Measurements from ENCODE around the gene HEY2. TPM values are rescaled to one million over a fixed set of nuclear protein-coding genes. Genes with fewer than 3 reads are reported as not detected.

The HEY2 gene
- total RNA-seq, 4 donors from 2014 or later: 1.7 to 3.1 (median 2.3) TPM

DNA sequence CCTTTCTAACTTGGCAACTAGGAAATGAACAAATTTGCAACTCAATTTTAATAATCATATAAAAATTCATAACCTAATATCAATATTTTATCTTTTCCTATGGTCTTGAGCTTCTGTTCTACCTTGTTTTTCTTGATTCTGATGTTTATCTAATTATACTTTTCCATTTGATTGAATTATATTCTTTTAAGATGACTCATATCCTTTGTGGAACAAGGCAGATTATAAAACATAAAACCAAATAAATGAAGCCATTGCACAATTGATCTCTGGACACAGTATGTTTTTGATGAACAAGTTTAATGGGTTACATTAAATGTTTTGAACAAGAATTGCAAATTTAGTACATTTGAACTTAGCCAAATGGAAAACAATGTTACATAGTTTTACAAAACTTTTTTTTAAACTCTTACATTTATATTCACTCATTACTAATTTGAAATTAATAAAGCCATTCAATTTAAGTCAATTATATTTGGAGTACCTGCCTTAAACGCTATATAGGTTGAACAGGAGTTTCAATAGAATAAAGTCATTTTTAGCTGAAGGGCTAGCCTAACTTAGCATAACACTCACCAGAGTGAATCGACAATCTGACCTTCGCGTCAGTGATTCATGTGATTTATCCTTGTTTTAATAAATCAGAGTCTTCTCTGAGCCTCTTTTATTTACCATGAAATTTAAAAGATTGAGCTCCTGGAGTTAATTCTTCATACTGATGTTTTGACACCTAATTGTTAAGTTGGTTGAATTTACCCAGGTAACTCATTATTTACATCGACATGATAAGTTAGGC lies 45.1 kb downstream of the HEY2 start:
- no peaks in the 10 kb centered on the region for H3K9me3 ChIP-seq
- H3K4me1 ChIP-seq: peaks cover 6 to 42% (median 28%) of the 10 kb centered on the region in 4 donors
- peak overlapping the region in 2 of 4 donors; percentile 3 to 96 for H3K27ac ChIP-seq (replicated peaks in 1 of 4)
- peaks cover 0 to 5% (median 0%) of the 10 kb centered on the region in 4 donors for H3K36me3 ChIP-seq
- 91% methylated on average over 5 of the region's 5 CpGs for WGBS
- H3K27me3 ChIP-seq: no peaks in the 10 kb centered on the region
- H3K4me3 ChIP-seq: peak overlapping the region in 1 of 4 donors; percentile 13
- no peak for TF ChIP-seq POLR2A (IDR thresholded peaks at IDR 0.05; ENCODE audit: low read depth)
- TF ChIP-seq, protein P1, sequence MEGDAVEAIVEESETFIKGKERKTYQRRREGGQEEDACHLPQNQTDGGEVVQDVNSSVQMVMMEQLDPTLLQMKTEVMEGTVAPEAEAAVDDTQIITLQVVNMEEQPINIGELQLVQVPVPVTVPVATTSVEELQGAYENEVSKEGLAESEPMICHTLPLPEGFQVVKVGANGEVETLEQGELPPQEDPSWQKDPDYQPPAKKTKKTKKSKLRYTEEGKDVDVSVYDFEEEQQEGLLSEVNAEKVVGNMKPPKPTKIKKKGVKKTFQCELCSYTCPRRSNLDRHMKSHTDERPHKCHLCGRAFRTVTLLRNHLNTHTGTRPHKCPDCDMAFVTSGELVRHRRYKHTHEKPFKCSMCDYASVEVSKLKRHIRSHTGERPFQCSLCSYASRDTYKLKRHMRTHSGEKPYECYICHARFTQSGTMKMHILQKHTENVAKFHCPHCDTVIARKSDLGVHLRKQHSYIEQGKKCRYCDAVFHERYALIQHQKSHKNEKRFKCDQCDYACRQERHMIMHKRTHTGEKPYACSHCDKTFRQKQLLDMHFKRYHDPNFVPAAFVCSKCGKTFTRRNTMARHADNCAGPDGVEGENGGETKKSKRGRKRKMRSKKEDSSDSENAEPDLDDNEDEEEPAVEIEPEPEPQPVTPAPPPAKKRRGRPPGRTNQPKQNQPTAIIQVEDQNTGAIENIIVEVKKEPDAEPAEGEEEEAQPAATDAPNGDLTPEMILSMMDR (IDR thresholded peaks at IDR 0.05): no peak
- no peak for TF ChIP-seq POLR2AphosphoS5 (IDR thresholded peaks at IDR 0.05)
- no peak for TF ChIP-seq EP300 (IDR thresholded peaks at IDR 0.05)
- intact Hi-C loops (cut with DNase I): no loop called here
- DNase-seq (ENCODE audit: extremely low spot score): no peak

DNA sequence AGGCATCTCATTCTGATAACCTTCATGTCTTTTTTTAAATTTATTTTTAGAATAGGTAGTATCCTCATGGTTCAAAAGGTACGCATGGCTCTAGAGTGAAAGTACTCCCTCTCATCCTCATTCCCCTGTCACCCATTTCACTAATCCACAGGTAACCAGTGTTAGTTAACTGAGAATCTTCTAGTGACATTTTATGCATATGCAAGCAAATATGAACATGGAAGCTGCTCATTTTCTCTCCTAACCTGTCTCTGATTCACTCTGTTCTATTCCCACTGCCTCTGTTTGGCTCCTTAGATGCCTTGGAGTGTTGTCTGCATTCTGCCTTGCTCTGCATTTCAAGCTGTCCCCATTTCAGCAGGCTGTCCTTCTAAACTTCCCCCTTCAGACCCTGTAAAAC lies 45.9 kb downstream of the HEY2 start:
- Histone ChIP-seq H3K4me1 (peaks cover 0 to 35% (median 21%) of the 10 kb centered on the region in 4 donors), H3K36me3 (peaks cover 0 to 5% (median 0%) of the 10 kb centered on the region in 4 donors), H3K9me3 (no peaks in the 10 kb centered on the region), H3K4me3 (no peak overlapping the region), H3K27me3 (no peaks in the 10 kb centered on the region), H3K27ac (replicated peaks in 1 of 4) (no peak overlapping the region)
- TF ChIP-seq EP300 (IDR thresholded peaks at IDR 0.05) (no peak), POLR2AphosphoS5 (IDR thresholded peaks at IDR 0.05) (no peak), POLR2A (IDR thresholded peaks at IDR 0.05; ENCODE audit: low read depth) (no peak)
- TF ChIP-seq, protein P1 (IDR thresholded peaks at IDR 0.05): no peak
- 100% methylated on average over 1 of the region's 1 CpG for WGBS
- DNase-seq (ENCODE audit: extremely low spot score): no peak
- intact Hi-C loops (cut with DNase I): no loop called here

- H3K27ac ChIP-seq (replicated peaks in 1 of 4): no peak overlapping the region
- intact Hi-C loops (cut with DNase I): no loop called here
- no peaks in the 10 kb centered on the region for H3K27me3 ChIP-seq
- no peak overlapping the region for H3K4me3 ChIP-seq
- TF ChIP-seq POLR2AphosphoS5 (IDR thresholded peaks at IDR 0.05) (no peak), POLR2A (IDR thresholded peaks at IDR 0.05; ENCODE audit: low read depth) (no peak), EP300 (IDR thresholded peaks at IDR 0.05) (no peak)
- TF ChIP-seq, protein P1 (IDR thresholded peaks at IDR 0.05): no peak
- H3K4me1 ChIP-seq: peaks cover 0 to 32% (median 17%) of the 10 kb centered on the region in 4 donors
- peaks cover 0 to 5% (median 0%) of the 10 kb centered on the region in 4 donors for H3K36me3 ChIP-seq
- WGBS: 93% methylated on average over 3 of the region's 3 CpGs
- H3K9me3 ChIP-seq: no peaks in the 10 kb centered on the region
- DNase-seq (ENCODE audit: extremely low spot score): no peak
These were observed 47.9 kb downstream of the HEY2 start for GRCh38 chr6:125797120-125797885.

DNA sequence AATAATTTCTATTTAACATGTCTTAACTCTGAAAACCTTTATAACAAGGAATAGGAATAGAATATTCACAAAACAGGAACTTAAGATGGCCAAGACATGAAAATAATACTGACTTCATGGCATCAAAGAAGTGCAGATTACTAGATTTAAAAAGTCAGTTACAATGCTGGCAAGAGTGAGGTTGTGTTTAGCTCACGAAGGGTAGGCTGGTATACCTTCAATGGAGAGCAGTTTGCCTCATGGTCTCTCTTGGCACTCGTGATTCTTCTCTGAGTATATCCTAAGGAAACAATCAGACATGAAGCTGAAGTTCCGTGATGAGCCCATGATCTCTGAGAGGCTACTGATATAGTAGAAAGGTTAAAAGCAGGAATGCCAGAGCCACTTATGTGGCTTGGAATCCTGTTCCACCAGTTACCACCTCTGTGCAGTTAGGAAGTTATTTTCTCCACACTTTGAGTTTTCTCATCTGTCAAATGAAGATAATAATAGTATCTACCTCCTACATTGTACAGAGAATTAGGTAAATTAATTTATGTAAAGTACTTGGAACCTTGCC lies 48.5 kb downstream of the HEY2 start:
- DNase-seq (ENCODE audit: extremely low spot score): no peak
- intact Hi-C loops (cut with DNase I): no loop called here
- 86% methylated on average over 3 of the region's 3 CpGs for WGBS
- no peaks in the 10 kb centered on the region for H3K27me3 ChIP-seq
- no peak overlapping the region for H3K27ac ChIP-seq (replicated peaks in 1 of 4)
- TF ChIP-seq EP300 (IDR thresholded peaks at IDR 0.05) (no peak), POLR2A (IDR thresholded peaks at IDR 0.05; ENCODE audit: low read depth) (no peak), POLR2AphosphoS5 (IDR thresholded peaks at IDR 0.05) (no peak)
- TF ChIP-seq, protein P1 (IDR thresholded peaks at IDR 0.05): no peak
- H3K36me3 ChIP-seq: peaks cover 0 to 10% (median 0%) of the 10 kb centered on the region in 4 donors
- H3K4me1 ChIP-seq: peaks cover 0 to 28% (median 14%) of the 10 kb centered on the region in 4 donors
- no peak overlapping the region for H3K4me3 ChIP-seq
- H3K9me3 ChIP-seq: no peaks in the 10 kb centered on the region
